ENCODE measurements around the gene AFAP1L2.

The AFAP1L2 gene

GRCh38 chr10:114412907-114413797 is 8.8 kb upstream of the AFAP1L2 start:
- DNase-seq: no peak

DNA sequence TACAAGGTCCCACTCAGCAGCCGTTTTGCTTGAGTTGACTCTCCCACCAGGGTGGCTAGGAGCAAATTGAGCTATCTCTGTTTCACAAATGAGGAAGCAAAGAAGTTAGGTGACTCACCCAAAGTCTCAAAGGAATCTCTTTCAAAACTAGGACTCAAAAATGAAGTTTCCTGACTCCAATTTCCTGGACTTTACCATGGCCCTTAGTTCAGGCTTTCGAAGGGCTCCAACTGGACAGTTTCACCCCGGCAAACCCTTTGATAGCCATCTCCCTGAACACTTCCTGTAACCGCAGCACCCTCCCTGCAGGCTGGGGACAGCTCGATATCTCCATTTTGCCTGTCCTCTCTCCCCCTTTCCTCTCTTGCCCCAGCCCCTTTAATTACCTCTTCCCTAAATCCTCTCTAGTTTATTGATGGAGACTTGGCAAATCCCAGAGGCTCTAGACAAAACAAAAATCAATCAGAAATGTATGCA is 4.7 kb upstream of the AFAP1L2 start:
- DNase-seq: no peak

DNA sequence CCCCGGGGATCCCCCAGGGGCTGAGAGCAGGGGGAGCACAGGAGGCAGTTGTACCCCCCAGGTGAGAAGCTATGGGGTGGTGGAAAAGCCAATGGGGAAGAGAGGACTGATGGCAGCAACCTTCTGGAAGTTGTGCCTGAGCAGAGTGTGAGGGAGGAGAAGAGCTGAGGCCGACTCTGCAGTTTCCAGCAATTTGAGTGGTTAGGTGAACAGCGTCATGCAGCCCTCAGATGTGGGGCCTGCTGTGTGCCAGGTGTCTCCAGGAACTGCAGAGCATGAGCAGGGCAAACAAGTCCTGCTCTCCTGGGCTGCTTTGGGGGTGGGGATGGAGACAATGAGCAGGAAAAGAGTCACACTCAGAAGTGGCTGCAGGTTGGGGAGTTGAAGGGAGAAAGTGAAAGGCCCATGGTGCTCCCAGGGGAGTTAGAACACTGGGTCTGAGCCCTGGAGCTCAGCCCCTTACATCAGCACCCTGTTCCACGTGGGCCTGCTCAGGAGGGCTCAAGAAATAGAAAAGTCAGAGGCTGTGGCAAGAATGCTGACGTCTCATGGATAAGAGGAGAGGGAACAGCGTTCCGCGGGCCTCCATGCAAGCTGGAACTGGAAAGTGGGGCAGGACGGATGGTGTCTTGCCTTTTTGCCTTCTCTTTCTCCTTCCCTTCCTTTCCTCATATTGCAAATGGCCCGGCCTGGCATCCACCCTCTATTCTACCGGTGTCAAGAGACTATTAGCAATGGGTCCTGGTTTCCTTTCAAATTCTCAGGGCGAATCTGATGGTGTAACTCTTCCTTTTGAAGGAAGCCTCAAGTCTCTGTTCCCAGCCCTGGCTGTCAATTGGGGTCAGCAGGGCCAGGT is 4.0 kb upstream of the AFAP1L2 start:
- DNase-seq: no peak

DNA sequence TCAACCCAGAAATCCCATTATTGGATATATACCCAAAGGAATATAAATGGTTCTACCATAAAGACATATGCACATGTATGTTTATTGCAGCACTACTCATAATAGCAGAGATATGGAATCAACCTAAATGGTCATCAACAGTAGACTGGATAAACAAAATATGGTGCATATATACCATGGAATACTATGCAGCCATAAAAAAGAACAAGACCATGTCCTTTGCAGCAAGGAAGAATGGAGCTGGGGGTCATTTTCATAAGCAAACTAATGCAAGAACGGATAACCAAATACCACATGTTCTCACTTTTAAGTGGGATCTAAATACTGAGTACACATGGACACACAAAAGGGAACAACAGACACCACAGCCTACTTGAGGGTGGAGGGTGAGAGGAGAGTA is 2.2 kb upstream of the AFAP1L2 start:
- no peak for DNase-seq

- DNase-seq: no peak
These were observed 679 bp upstream of the AFAP1L2 start for GRCh38 chr10:114405011-114405350.

DNA sequence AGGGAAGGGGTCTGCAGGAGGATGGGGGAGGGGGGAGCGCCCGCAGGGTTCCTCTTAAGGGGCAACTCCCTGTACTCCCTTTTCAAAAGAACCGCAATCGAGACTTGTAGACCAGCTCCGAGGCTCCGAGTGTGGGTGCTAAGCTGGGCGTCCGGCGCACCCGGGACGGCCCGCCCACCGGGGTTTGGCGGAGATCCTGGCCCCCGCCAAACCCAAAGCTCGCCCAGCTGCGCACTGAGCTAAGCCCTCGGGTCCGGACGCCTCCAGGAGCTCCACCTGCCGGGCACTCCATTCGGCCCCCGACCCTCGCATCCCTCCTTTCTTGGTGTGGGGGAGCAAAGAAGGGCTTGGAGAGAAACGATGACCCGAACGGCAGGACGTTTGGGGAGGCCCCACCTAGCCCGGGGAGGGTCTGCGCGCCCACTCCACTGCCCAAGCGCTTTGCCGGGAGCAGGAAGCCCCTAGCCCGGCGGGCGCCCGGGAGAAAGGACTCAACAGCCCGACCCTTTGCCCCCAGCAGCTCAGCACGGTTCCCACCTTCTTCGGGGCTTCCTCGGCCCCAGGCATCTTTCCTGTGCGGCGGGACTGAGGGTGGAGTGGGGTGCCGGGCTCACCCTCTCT is 651 bp downstream of the AFAP1L2 start:
- no peak for DNase-seq

- DNase-seq: no peak
These were observed 1.3 kb downstream of the AFAP1L2 start for GRCh38 chr10:114402871-114403540.

DNA sequence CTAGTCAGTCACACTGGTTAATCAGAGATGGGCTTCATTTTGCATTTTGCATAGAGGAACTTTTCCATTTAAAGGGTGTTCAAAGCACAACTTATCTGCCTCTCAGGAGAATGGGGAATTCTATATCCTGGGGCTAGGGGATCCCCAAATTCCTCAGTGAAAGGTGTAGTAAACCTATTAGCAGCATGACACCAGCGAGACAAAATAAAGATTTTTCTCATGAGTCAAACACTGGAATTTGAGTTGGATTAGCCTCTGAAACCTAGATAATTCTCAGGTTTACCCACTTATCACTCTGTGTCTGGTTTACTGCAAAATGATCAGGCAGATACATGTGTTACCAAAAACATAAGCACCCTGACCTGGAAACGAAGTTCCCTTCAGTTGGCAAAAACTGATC is 2.1 kb downstream of the AFAP1L2 start:
- no peak for DNase-seq

DNA sequence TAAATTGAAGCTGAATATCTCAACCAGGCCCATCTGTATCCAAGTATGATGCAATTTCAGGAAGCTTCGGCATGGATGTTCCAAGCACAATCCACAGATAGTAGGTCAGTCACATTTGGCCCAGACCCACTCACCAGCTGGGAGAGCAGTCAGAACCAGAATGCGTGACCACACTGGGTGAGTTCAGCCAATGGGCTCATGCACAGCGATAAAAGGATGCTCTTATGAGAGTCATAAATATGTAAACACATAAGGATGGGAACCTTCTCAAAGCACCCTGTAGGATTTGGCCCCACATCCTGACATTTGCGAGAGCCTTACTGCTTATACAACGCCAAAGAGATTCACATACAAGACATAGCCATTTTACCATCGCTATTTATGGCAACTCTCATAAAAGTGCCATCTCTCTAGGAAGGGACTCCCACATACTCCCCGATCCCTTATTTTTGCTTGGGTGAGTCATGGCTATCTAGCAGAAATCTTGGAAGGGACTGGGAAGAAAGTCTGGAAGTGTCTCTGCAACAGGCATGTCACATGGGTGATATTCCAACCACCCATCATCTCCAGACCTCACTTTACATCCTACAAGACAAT is 3.0 kb downstream of the AFAP1L2 start:
- DNase-seq: no peak

DNA sequence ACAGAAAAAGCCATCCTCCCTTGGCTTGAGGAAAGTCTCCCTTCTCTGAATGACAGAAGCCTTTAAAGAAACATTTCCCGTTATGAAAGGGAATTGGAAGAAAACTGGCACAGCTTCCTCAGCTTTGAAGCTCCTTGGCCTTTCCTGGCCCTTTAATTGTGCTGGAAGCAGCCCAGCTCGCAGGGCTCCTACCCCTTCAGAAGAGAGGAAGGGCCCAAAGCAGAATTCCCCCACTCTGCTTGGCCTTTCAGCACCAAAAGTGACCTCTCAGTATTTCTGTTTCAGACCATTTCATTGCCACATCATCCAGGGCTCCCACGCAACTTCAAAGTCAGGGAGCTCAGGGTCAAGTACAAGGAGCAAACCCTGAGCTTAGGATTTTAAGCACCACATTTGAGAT is 4.2 kb downstream of the AFAP1L2 start:
- DNase-seq: no peak

DNA sequence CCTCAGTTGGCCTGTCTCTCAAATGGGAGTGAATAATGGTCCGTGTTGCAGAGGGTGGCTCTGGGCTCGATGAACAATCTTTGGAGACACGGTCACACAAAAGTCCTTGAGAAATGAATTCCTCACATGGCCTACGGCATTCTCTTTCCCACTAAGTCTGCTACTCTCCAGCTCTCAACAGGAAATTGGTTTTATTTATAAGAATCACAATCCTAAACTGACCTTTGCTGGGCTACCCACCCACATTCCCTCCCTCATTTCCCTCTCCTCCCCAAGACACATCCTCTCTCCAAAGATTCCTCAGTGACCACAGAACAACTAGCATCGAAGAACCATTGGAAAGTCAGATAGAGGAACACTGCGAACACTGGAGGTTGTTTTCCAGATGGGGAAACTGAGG is 4.7 kb downstream of the AFAP1L2 start:
- DNase-seq: no peak

GRCh38 chr10:114398587-114399331 is 5.5 kb downstream of the AFAP1L2 start:
- DNase-seq: no peak

DNA sequence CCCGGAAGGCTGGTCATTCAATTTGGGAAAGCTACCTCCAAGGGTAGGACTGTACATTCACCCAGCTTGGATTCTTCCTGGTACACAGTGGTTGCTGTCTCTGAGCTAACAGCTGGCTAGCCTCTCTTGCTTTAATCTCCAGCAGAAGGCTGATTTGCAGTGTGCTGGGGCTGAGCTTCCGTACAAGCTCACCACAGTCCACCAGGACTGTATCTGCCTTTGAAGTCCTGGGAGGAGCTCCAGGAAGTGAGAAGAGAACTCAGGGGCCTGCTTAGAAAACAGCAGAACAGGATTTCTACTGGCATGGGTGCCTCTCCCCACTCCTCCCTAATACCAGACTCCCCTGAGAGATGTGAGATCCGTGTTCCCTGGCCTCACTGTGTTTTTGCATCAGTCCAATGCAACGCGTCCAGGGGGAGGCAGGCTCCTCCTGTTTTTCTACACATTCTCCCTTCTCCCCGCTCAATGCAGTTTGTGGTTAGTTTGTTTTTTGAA is 6.6 kb downstream of the AFAP1L2 start:
- no peak for DNase-seq

DNA sequence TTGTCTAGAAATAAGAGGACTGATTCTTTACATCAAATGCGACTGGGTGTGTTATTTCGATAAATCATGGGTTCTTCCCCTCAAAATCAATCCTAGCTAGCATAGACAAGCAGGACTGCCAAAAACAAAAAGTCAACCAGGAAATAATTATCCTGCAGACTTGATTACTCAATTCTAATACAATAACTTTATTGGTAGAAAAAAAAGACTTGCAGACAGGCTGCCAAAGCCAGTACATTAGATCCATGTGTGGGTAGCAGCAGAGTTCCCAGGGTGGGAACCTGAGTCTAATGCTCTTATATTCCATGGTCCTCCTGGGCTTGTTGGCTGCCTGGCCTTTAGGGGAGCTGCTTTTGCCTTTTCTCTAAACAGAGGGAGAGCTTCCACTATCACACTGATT is 7.8 kb downstream of the AFAP1L2 start:
- no peak for DNase-seq

DNA sequence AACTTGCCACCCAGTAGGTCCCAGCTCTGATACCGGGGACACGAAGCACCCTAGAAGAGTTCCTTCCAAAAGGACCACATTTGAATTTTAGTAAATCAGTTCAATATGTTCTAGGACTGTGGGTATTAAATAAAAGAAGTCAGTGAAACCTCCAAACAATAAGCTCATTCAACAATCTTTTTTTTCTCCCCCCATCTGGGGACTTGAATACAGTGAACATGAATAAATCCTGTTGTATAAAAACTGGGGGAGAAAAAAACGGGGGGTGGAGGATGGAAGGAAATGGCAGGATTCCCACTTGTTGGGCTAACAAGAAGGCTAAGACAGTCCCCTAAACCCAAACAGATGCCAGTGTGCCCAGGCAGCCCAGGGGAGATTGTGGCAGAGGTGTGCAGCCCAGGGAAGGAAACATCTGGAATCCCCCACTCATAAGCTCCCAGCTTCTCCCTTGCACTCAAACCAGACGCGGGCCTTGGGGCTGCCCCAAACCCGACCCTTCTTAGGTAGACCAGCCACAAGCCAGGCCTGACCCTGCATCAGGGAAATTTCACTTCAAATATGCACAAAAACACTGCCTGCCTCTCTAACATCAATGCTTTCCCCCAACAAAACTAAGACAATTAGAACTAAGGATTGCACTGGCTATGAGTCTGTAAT is 8.8 kb downstream of the AFAP1L2 start:
- DNase-seq: no peak

DNA sequence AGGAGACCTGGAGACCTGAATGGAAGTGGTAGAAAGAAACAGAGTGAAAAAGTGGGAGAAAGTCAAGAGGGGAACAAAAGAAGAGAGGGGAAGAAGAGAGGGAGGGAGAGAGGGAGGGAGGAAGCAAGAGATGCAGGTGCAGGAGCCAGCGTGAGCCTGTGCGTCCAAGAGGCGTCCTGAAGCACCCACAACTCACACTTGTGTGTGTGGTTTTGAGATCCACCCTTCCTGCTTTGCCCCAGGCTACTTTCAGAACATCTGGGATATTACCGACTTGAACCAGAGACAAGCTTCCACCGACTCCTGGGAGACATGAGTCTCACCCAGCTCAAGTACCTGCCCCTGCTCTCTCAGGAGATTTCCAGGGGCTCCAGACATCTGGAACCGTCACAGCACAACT is 9.8 kb downstream of the AFAP1L2 start:
- DNase-seq: no peak

DNA sequence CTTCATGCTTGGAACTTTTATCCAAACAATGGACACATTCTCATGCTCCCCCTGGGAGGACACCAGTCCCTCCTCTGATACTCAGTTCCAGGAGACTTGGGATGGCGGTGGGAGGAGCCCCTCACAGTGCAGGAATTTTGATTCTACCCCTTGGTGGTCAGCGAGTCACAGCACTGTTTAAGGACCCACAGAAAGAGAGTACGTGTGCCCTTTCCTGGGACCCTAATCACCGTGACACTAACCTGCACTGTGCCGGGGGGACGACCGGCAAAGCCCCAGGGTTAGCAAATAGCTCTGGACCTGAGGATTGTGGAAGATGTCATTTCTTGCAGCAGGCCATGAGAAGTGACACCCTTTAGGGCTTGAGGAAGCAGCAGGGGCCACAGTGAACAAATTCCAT is 10.4 kb downstream of the AFAP1L2 start:
- DNase-seq: no peak

GRCh38 chr10:114393482-114393881 is 10.8 kb downstream of the AFAP1L2 start:
- DNase-seq: no peak

GRCh38 chr10:114392112-114392835 is 12.0 kb downstream of the AFAP1L2 start:
- no peak for DNase-seq

- no peak for DNase-seq
These were observed 12.7 kb downstream of the AFAP1L2 start for GRCh38 chr10:114391599-114391998.
